Upper lobe of right lung (tissue), 1 donor: ENCODE measurements around the gene LSM12. TPM values are rescaled to one million over a fixed set of nuclear protein-coding genes. Genes with fewer than 3 reads are reported as not detected.
"Not testable (repeated sequence)": the region's sequence is repeated elsewhere in the genome, so short reads cannot be mapped to it uniquely, and the experiment has no call there.

Experiments
- ATAC-seq: fragments of 200-7000 bp; cut with Tn5 transposase; one replicate; pipeline ENCODE4 v1.9.1; 2020; ENCODE audit warnings: mild to moderate bottlenecking, moderate library complexity
- DNase-seq: peaks from one replicate; pipeline ENCODE4 v3.0.0-alpha.2; 2020
- H3K27ac ChIP-seq: fragments of 200-600 bp; one replicate; pipeline ENCODE4 v1.8.0; 2022
- H3K27me3 ChIP-seq: fragments of 200-600 bp; one replicate; pipeline ENCODE4 v1.8.0; 2022; ENCODE audit warnings: mild to moderate bottlenecking
- H3K36me3 ChIP-seq: fragments of 200-600 bp; one replicate; pipeline ENCODE4 v1.8.0; 2022
- H3K4me1 ChIP-seq: fragments of 200-600 bp; one replicate; pipeline ENCODE4 v1.8.0; 2022
- H3K4me3 ChIP-seq: fragments of 200-600 bp; one replicate; pipeline ENCODE4 v1.8.0; 2022; ENCODE audit warnings: mild to moderate bottlenecking
- H3K9me3 ChIP-seq: fragments of 200-600 bp; one replicate; pipeline ENCODE4 v1.8.0; 2022
- intact Hi-C: fragments of 100-400 bp; cut with DNase I; formaldehyde crosslinking; loops from one replicate; pipeline ENCODE4 v1.11.0; 2022
- total RNA-seq: library from RNA; stranded (reverse); fragmentation: NEBNext Ultra II Directional; extraction: Animal tissue kit (Norgen Biotek cat#: 25700); gene quantifications from one replicate; pipeline ENCODE4 v1.2.1, GENCODE V29; 2021
- TF ChIP-seq, protein P1 (sequence below): fragments of 200-600 bp; IDR thresholded peaks from one replicate; pipeline ENCODE4 v1.8.0; 2022; ENCODE audit warnings: antibody characterized with exemption
- donor health status: DM: no; HTN: yes; CAD: no; lungs with severe emphysema.

Gene LSM12
- total RNA-seq, 1 donor from 2014 or later = 39.8 TPM

DNA sequence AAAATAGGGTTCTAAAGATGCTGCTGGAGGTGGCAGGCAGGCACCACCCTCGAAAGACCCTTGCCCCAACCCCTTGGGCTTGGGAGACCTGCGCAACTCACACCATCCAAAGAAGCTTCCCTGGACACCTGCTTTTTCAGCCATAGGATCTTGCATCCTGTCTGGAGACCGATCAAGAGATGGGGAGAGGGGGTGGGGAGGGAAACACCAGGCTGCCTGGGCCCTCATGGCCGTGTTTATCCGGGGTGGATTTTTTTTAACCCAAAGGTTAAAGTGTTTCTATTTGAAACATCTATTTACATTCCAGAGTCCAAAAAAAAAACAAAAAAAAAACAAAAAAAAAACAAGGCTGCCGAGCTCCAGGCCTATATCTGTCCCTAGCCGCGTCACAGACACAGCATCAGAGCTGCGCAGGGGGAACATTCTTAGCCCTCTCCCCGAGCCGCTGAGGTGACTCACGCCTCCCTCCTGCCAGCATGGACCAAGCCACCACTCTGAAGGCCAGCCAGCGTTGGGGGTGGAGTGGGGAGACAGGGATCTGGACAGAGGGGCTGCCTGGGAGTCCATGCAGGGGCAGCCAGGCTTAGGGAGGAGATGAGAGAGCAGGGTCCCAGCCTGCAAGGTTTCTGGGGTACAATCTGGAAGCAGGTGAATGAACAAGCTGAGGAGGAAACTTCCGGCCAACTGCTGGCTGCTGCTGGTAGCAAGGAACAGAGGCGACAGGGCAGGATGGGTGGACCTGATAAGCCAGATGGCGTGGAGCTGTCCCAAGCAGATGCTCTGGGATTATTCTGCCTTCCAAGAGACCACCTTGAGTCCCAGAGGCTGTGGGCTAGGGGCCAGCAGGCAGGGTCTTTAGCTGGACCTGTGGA lies 42.2 kb upstream of the LSM12 start:
- TF ChIP-seq, protein P1, sequence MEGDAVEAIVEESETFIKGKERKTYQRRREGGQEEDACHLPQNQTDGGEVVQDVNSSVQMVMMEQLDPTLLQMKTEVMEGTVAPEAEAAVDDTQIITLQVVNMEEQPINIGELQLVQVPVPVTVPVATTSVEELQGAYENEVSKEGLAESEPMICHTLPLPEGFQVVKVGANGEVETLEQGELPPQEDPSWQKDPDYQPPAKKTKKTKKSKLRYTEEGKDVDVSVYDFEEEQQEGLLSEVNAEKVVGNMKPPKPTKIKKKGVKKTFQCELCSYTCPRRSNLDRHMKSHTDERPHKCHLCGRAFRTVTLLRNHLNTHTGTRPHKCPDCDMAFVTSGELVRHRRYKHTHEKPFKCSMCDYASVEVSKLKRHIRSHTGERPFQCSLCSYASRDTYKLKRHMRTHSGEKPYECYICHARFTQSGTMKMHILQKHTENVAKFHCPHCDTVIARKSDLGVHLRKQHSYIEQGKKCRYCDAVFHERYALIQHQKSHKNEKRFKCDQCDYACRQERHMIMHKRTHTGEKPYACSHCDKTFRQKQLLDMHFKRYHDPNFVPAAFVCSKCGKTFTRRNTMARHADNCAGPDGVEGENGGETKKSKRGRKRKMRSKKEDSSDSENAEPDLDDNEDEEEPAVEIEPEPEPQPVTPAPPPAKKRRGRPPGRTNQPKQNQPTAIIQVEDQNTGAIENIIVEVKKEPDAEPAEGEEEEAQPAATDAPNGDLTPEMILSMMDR = no peak
- DNase-seq (peak; percentile 75), ATAC-seq (peak; percentile 45)
- Histone ChIP-seq H3K4me3 (peak overlapping the region; percentile 52), H3K27me3 (no peaks in the 10 kb centered on the region), H3K9me3 (no peaks in the 10 kb centered on the region), H3K36me3 (peaks cover 8% of the 10 kb centered on the region), H3K4me1 (peaks cover 62% of the 10 kb centered on the region), H3K27ac (peak overlapping the region; percentile 55)
- intact Hi-C loops = no loop called here

DNA sequence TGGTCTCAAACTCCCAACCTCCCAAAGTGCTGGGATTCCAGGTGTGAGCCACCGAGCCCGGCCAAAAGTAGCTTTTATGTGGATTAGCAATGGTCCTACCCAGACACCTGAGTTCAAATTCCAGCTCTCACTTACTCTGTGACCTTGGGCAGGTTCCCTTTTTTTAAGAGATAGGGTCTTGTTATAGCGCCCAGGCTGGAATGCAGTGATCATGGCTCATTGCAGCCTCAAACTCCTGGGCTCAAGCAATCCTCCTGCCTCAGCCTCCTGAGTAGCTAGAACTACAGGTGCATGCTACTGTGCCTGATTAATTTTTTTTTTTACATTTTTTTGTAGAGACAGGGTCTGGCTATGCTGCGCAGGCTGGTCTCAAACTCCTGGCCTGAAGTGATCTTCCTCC lies 40.3 kb upstream of the LSM12 start:
- H3K36me3 ChIP-seq = peaks cover 7% of the 10 kb centered on the region
- H3K4me1 ChIP-seq = peaks cover 53% of the 10 kb centered on the region
- H3K9me3 ChIP-seq = no peaks in the 10 kb centered on the region
- H3K27me3 ChIP-seq = no peaks in the 10 kb centered on the region
- no peak overlapping the region for H3K4me3 ChIP-seq
- intact Hi-C loops = no loop called here
- DNase-seq (no peak), ATAC-seq (no peak)
- TF ChIP-seq, protein P1 = no peak
- H3K27ac ChIP-seq = no peak overlapping the region

DNA sequence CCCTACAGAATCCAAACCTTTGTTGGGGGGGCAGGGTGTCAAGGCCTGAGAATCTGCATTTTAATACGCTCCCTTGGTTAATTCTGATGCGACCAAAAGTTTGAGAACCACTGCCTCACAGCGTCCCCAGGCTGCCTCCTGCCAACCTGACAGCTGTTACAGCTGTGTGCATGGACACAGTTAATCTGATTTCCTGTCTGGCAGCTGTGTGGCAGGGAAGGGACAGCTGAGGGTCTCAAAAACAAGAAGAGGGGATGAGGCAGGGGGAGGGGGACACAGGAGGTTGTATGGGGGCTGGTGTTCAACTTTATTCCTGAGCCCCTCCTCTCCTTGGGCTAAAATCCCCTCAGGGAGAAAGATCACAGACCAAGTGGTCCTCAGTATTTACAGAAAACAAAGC lies 39.5 kb upstream of the LSM12 start:
- no peaks in the 10 kb centered on the region for H3K27me3 ChIP-seq
- ATAC-seq = no peak
- H3K36me3 ChIP-seq = peaks cover 7% of the 10 kb centered on the region
- intact Hi-C loops = no loop called here
- no peaks in the 10 kb centered on the region for H3K9me3 ChIP-seq
- peaks cover 44% of the 10 kb centered on the region for H3K4me1 ChIP-seq
- TF ChIP-seq, protein P1 = no peak
- H3K27ac ChIP-seq = no peak overlapping the region
- no peak overlapping the region for H3K4me3 ChIP-seq
- DNase-seq = no peak

DNA sequence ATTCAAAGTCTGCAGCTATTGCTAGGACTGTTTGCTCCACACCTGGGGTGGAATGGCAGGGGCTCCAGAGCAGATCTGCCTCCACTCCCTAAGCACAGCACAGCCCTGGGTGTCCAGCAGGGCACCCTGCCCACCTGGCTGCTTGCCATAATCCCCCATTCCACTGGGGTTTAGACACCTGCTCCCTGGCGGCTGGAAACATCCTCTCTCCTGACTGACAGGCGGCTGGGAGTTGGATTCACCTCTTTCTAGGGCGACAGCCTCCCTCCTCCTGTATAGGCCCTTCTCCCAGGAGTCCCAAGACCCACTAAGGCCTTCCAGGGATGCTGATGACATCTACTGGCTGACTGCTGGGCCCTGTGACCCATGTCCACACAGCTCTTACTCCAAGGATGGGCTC lies 39.0 kb upstream of the LSM12 start:
- no peak for DNase-seq
- no peaks in the 10 kb centered on the region for H3K27me3 ChIP-seq
- H3K27ac ChIP-seq = no peak overlapping the region
- no peaks in the 10 kb centered on the region for H3K9me3 ChIP-seq
- ATAC-seq = no peak
- peaks cover 7% of the 10 kb centered on the region for H3K36me3 ChIP-seq
- no peak overlapping the region for H3K4me3 ChIP-seq
- TF ChIP-seq, protein P1 = no peak
- peaks cover 40% of the 10 kb centered on the region for H3K4me1 ChIP-seq
- intact Hi-C loops = no loop called here

DNA sequence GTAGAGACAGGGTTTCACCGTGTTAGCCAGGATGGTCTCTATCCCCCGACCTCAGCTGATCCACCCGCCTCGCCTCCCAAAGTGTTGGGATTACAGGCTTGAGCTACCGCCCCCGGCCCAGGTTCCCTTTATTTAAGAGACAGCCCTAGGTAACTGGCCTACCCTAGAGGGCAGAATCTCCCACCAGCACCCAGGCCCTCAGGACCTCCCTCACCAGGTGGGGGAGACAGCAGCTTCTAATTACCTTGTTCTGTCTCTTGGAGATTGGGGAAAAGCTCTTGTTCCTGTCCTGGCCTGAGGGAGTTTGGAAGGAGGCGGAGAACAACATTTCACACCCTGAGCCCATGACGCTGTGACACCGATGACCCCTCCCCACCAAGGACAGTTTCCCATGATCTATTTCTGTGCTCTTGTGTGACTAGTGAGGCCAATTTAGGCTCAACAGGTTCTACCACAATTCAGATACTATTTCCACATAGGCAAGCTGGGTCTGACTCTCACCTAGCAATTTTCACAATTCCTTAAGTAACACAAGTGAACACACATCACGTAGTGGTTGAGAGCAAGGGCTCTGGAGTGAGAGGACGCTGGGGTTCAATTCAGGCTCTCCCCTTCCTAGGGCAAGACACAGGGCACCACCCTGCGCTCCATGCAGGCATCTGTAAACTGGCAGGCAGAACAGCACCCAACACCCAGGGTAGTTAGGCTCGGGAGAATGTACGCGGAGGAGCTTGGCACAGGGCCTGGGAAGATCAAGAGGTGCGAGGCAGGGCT lies 36.6 kb upstream of the LSM12 start:
- Histone ChIP-seq H3K9me3 (no peaks in the 10 kb centered on the region), H3K27me3 (no peaks in the 10 kb centered on the region), H3K4me3 (no peak overlapping the region), H3K27ac (no peak overlapping the region), H3K4me1 (peaks cover 18% of the 10 kb centered on the region), H3K36me3 (peaks cover 7% of the 10 kb centered on the region)
- intact Hi-C loops = no loop called here
- ATAC-seq (no peak), DNase-seq (no peak)
- TF ChIP-seq, protein P1 = no peak

DNA sequence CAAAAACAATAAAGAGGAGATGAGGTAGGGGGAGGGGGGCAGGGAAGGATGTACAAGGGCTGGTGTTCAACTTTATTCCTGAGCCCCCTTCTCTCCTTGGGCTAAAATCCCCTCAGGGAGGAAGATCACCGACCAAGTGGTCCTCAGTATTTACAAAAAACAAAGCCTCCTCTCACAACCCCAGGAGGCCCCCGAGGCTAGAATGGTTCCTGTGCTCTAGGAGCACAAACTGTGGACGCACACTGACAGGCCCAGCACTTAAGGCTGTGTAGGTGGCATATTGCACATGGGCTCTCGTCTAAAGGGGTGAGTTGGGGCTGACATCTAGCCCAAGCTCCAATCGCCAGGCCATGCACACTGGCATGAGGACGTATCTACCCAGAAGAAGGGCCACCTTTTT lies 35.4 kb upstream of the LSM12 start:
- ATAC-seq, H3K36me3 ChIP-seq, H3K27ac ChIP-seq, intact Hi-C loops, H3K4me3 ChIP-seq, DNase-seq, H3K9me3 ChIP-seq, H3K27me3 ChIP-seq: not testable (repeated sequence)
- peaks cover 19% of the 10 kb centered on the region for H3K4me1 ChIP-seq
